GM12878 (cell line): Measurements from ENCODE around the gene ZNF616. TPM values are rescaled to one million over a fixed set of nuclear protein-coding genes. Genes with fewer than 3 reads are reported as not detected.
A peak's percentile ranks its signal among the peaks of the same experiment; 100 is the strongest.

Experiments
- ATF7 ChIP-seq: fragments of 450-650 bp; IDR thresholded peaks from 2 replicates; pipeline ENCODE4 v1.6.1; 2016; ENCODE audit warnings: low read depth, mild to moderate bottlenecking
- CHD2 ChIP-seq: IDR thresholded peaks from 2 replicates; pipeline ENCODE4 v1.6.1; 2011; ENCODE audit warnings: low read depth, low read length, improper control_type of control experiment, borderline replicate concordance
- CREB1 ChIP-seq: IDR thresholded peaks from 2 replicates; pipeline ENCODE4 v1.6.1; 2012; ENCODE audit warnings: low read depth, mild to moderate bottlenecking, inconsistent platforms
- EED ChIP-seq: sonication (generic); IDR thresholded peaks from 2 replicates; pipeline ENCODE4 v1.6.1; 2016; ENCODE audit warnings: antibody characterized with exemption, low read depth
- FOXM1 ChIP-seq: IDR thresholded peaks from 2 replicates; pipeline ENCODE4 v1.6.1; 2012; ENCODE audit warnings: low read depth, mild to moderate bottlenecking, inconsistent platforms, low read length, moderate library complexity
- GABPA ChIP-seq: IDR thresholded peaks from 2 replicates; pipeline ENCODE4 v1.6.1; 2014; ENCODE audit warnings: antibody characterized with exemption, low read depth, mild to moderate bottlenecking, inconsistent platforms
- HDGF ChIP-seq: fragments of 450-650 bp; IDR thresholded peaks from 2 replicates; pipeline ENCODE4 v1.6.1; 2016; ENCODE audit warnings: antibody characterized with exemption
- NBN ChIP-seq: fragments of 450-650 bp; IDR thresholded peaks from 2 replicates; pipeline ENCODE4 v1.6.1; 2016
- NR2C1 ChIP-seq: fragments of 450-650 bp; IDR thresholded peaks from 2 replicates; pipeline ENCODE4 v1.6.1; 2017; ENCODE audit warnings: antibody characterized with exemption, mild to moderate bottlenecking, moderate library complexity
- NR2F1 ChIP-seq: fragments of 450-650 bp; conservative IDR thresholded peaks from 2 replicates; pipeline ENCODE4 v1.6.1; 2017; ENCODE audit warnings: mild to moderate bottlenecking
- POLR2AphosphoS5 ChIP-seq: IDR thresholded peaks from 2 replicates; pipeline ENCODE4 v1.6.1; 2011; ENCODE audit warnings: mild to moderate bottlenecking, low read length, inconsistent platforms
- RAD21 ChIP-seq: IDR thresholded peaks from 2 replicates; pipeline ENCODE4 v1.6.1; 2011; ENCODE audit warnings: mild to moderate bottlenecking, low read depth, low read length, moderate library complexity; ENCODE audit not compliant: insufficient read depth
- SMAD1 ChIP-seq: fragments of 450-650 bp; IDR thresholded peaks from 2 replicates; pipeline ENCODE4 v1.6.1; 2018; ENCODE audit warnings: mild to moderate bottlenecking, low read depth; ENCODE audit not compliant: partially characterized antibody
- SMC3 ChIP-seq: IDR thresholded peaks from 2 replicates; pipeline ENCODE4 v1.6.1; 2011; ENCODE audit warnings: low read length, improper control_type of control experiment, borderline replicate concordance
- SP1 ChIP-seq: IDR thresholded peaks from one replicate; pipeline ENCODE4 v1.6.1; 2011; ENCODE audit warnings: low read depth, low read length
- SUPT20H ChIP-seq: IDR thresholded peaks from 2 replicates; pipeline ENCODE4 v1.6.1; 2011; ENCODE audit warnings: low read depth, mild to moderate bottlenecking, low read length, moderate library complexity, borderline replicate concordance; ENCODE audit not compliant: control insufficient read depth
- TCF12 ChIP-seq: IDR thresholded peaks from 2 replicates; pipeline ENCODE4 v1.6.1; 2011; ENCODE audit warnings: low read depth, mild to moderate bottlenecking, low read length
- TCF3 ChIP-seq: IDR thresholded peaks from 2 replicates; pipeline ENCODE4 v1.6.1; 2012; ENCODE audit warnings: low read depth, mild to moderate bottlenecking, low read length, borderline replicate concordance; ENCODE audit not compliant: insufficient read depth
- ZBED1 ChIP-seq: IDR thresholded peaks from 2 replicates; pipeline ENCODE4 v1.6.1; 2016; ENCODE audit warnings: borderline replicate concordance
- ZNF24 ChIP-seq: fragments of 450-650 bp; IDR thresholded peaks from 2 replicates; pipeline ENCODE4 v1.6.1; 2017; ENCODE audit warnings: antibody characterized with exemption, mild to moderate bottlenecking
- ZNF384 ChIP-seq: IDR thresholded peaks from 2 replicates; pipeline ENCODE4 v1.6.1; 2012; ENCODE audit warnings: low read depth, mild to moderate bottlenecking, low read length, improper control_type of control experiment, borderline replicate concordance
- ZNF622 ChIP-seq: fragments of 450-650 bp; IDR thresholded peaks from 2 replicates; pipeline ENCODE4 v1.6.1; 2017; ENCODE audit warnings: mild to moderate bottlenecking, inconsistent platforms
- polyA plus RNA-seq, 11 experiments: library from polyadenylated mRNA; depleted of rRNA in 4 of 11; unstranded in 6 of 11; stranded (reverse) in 5 of 11; fragments of >200 nt; fragmentation: Nextera tagmentation in 4 of 11; fragmentation: Illumina TruSeq in 1 of 11; extraction: Ambion mirVana in 4 of 11; extraction: Trizol in 1 of 11; gene quantifications; 1 replicate in 1 of 11; 2 replicates in 10 of 11; pipeline versions ENCODE4 v1.2.1 to v1.2.3, GENCODE V29; 2011 to 2016; ENCODE audit warnings: inconsistent platforms in 2 of 11, missing spikeins in 2 of 11, low read depth in 1 of 11
- total RNA-seq, 4 experiments: library from RNA; depleted of rRNA in 3 of 4; stranded (reverse); fragments of >200 nt in 3 of 4; fragmentation: Illumina TruSeq in 1 of 4; extraction: Trizol in 1 of 4; gene quantifications; 2 replicates each; pipeline versions ENCODE4 v1.2.1 to v1.2.3, GENCODE V29; 2013 to 2021
- TF ChIP-seq, protein P1 (sequence below), 3 experiments: IDR thresholded peaks in 2 of 3; conservative IDR thresholded peaks in 1 of 3; 2 replicates each; pipeline ENCODE4 v1.5.1; 2011; ENCODE audit warnings: low read depth in 3 of 3, low read length in 3 of 3, mild to moderate bottlenecking in 3 of 3, control low read depth in 2 of 3, moderate library complexity in 2 of 3, inconsistent platforms in 1 of 3, mixed read lengths in 1 of 3; ENCODE audit not compliant: control insufficient read depth in 2 of 3, insufficient read depth in 1 of 3; ENCODE audit errors: extremely low read depth in 1 of 3
- TF ChIP-seq, protein P2 (sequence below): fragments of 450-650 bp; formaldehyde crosslinking; IDR thresholded peaks from 2 replicates; pipeline ENCODE4 v1.5.0; 2022; ENCODE audit warnings: mild to moderate bottlenecking, missing genetic modification characterization
- TF ChIP-seq, protein P3 (sequence below): fragments of 450-650 bp; conservative IDR thresholded peaks from 2 replicates; pipeline ENCODE4 v1.6.1; 2017; ENCODE audit warnings: mild to moderate bottlenecking, moderate library complexity

Gene ZNF616
- total and polyA plus RNA-seq, 10 of the 15 experiments (the other 5 are each of a cell fraction or from before 2014, with no cell fraction given): 1.1 to 5.9 (median 3.8) TPM

GRCh38 chr19:52139252-52140031 lies at the start of gene ZNF616 (continued):
- TF ChIP-seq POLR2AphosphoS5: peak; percentile 87
- TF ChIP-seq, protein P1, sequence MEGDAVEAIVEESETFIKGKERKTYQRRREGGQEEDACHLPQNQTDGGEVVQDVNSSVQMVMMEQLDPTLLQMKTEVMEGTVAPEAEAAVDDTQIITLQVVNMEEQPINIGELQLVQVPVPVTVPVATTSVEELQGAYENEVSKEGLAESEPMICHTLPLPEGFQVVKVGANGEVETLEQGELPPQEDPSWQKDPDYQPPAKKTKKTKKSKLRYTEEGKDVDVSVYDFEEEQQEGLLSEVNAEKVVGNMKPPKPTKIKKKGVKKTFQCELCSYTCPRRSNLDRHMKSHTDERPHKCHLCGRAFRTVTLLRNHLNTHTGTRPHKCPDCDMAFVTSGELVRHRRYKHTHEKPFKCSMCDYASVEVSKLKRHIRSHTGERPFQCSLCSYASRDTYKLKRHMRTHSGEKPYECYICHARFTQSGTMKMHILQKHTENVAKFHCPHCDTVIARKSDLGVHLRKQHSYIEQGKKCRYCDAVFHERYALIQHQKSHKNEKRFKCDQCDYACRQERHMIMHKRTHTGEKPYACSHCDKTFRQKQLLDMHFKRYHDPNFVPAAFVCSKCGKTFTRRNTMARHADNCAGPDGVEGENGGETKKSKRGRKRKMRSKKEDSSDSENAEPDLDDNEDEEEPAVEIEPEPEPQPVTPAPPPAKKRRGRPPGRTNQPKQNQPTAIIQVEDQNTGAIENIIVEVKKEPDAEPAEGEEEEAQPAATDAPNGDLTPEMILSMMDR (IDR thresholded peaks at IDR 0.05 in 2 of 3, conservative IDR thresholded peaks at IDR 0.05 in 1 of 3; ENCODE audit: control insufficient read depth in 2 of 3, extremely low read depth in 1 of 3, insufficient read depth in 1 of 3, low read depth in 3 of 3, low read length in 3 of 3): peak; percentile 67 to 88 (median 82)
- TF ChIP-seq CHD2: 0 out of 2 replicates have a peak, but pooled peaks have one; percentile 38
- TF ChIP-seq SUPT20H: no peak
- no peak for TF ChIP-seq ATF7
- no peak for TF ChIP-seq TCF3
- peak; percentile 19; the same call in 1 of the 2 replicates for TF ChIP-seq HDGF
- peak; percentile 33 for TF ChIP-seq SMAD1
- peak; percentile 94 for TF ChIP-seq GABPA
- TF ChIP-seq FOXM1: no peak
- TF ChIP-seq EED: peak; percentile 64
- TF ChIP-seq, protein P2, sequence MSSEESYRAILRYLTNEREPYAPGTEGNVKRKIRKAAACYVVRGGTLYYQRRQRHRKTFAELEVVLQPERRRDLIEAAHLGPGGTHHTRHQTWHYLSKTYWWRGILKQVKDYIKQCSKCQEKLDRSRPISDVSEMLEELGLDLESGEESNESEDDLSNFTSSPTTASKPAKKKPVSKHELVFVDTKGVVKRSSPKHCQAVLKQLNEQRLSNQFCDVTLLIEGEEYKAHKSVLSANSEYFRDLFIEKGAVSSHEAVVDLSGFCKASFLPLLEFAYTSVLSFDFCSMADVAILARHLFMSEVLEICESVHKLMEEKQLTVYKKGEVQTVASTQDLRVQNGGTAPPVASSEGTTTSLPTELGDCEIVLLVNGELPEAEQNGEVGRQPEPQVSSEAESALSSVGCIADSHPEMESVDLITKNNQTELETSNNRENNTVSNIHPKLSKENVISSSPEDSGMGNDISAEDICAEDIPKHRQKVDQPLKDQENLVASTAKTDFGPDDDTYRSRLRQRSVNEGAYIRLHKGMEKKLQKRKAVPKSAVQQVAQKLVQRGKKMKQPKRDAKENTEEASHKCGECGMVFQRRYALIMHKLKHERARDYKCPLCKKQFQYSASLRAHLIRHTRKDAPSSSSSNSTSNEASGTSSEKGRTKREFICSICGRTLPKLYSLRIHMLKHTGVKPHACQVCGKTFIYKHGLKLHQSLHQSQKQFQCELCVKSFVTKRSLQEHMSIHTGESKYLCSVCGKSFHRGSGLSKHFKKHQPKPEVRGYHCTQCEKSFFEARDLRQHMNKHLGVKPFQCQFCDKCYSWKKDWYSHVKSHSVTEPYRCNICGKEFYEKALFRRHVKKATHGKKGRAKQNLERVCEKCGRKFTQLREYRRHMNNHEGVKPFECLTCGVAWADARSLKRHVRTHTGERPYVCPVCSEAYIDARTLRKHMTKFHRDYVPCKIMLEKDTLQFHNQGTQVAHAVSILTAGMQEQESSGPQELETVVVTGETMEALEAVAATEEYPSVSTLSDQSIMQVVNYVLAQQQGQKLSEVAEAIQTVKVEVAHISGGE: peak; percentile 80
- 0 out of 2 replicates have a peak, but pooled peaks have one; percentile 35 for TF ChIP-seq NBN
- TF ChIP-seq, protein P3, sequence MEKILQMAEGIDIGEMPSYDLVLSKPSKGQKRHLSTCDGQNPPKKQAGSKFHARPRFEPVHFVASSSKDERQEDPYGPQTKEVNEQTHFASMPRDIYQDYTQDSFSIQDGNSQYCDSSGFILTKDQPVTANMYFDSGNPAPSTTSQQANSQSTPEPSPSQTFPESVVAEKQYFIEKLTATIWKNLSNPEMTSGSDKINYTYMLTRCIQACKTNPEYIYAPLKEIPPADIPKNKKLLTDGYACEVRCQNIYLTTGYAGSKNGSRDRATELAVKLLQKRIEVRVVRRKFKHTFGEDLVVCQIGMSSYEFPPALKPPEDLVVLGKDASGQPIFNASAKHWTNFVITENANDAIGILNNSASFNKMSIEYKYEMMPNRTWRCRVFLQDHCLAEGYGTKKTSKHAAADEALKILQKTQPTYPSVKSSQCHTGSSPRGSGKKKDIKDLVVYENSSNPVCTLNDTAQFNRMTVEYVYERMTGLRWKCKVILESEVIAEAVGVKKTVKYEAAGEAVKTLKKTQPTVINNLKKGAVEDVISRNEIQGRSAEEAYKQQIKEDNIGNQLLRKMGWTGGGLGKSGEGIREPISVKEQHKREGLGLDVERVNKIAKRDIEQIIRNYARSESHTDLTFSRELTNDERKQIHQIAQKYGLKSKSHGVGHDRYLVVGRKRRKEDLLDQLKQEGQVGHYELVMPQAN: peak; percentile 41; the same call in 1 of the 2 replicates
- no peak for TF ChIP-seq ZNF622
- TF ChIP-seq SMC3: peak; percentile 73
- TF ChIP-seq TCF12: no peak
- TF ChIP-seq NR2F1: peak; percentile 46; the same call in 1 of the 2 replicates
- peak; percentile 50; the same call in 1 of the 2 replicates for TF ChIP-seq ZNF384
- peak; percentile 62 for TF ChIP-seq RAD21
- TF ChIP-seq ZNF24: 0 out of 2 replicates have a peak, but pooled peaks have one; percentile 5
- peak; percentile 5; the same call in 1 of the 2 replicates for TF ChIP-seq CREB1
- TF ChIP-seq ZBED1: no peak
- TF ChIP-seq NR2C1: peak; percentile 88
- peak; percentile 66 for TF ChIP-seq SP1
